Right lobe of liver (tissue), 4 donors: ENCODE measurements around the gene FGF8.

Experiments used
- POLR2A ChIP-seq: fragments of 450-650 bp; IDR thresholded peaks from one replicate; pipeline ENCODE4 v1.6.1; 2017; ENCODE audit warnings: antibody characterized with exemption, mild to moderate bottlenecking
- TF ChIP-seq, protein P1 (sequence below), 4 donors: fragments of 200-600 bp in 3 of 4; fragments of 450-650 bp in 1 of 4; IDR thresholded peaks; one replicate each; pipeline versions ENCODE4 v1.5.1 to v1.8.0; 2016 to 2022; ENCODE audit warnings: antibody characterized with exemption in 4 of 4, mild to moderate bottlenecking in 2 of 4
- donor health status: DM: no; HTN: no; CAD: no.
- donor health status: DM: no; HTN: no; CAD: no.
- donor health status: DM: no; HTN: yes; CAD: no.

DNA sequence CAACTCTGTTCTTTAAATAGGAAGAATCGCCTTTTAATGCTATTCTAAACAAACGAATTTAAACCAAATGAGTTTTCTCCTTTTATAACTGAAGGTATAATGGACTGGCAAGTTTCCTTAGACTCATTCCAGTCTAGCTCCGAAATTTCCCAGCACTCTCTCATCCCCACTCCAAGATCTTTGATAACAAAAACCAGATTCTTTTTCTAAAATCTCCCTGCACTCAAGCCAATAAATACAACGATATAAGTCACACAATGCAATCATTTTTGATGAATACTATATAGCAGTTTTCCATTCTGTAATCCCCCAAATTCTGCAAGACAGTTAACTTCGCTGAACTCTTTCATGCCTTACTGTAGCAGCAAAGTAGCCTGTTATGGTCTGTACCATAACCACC, 40.5 kb upstream of the FGF8 start:
- TF ChIP-seq, protein P1, sequence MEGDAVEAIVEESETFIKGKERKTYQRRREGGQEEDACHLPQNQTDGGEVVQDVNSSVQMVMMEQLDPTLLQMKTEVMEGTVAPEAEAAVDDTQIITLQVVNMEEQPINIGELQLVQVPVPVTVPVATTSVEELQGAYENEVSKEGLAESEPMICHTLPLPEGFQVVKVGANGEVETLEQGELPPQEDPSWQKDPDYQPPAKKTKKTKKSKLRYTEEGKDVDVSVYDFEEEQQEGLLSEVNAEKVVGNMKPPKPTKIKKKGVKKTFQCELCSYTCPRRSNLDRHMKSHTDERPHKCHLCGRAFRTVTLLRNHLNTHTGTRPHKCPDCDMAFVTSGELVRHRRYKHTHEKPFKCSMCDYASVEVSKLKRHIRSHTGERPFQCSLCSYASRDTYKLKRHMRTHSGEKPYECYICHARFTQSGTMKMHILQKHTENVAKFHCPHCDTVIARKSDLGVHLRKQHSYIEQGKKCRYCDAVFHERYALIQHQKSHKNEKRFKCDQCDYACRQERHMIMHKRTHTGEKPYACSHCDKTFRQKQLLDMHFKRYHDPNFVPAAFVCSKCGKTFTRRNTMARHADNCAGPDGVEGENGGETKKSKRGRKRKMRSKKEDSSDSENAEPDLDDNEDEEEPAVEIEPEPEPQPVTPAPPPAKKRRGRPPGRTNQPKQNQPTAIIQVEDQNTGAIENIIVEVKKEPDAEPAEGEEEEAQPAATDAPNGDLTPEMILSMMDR (IDR thresholded peaks at IDR 0.05): no peak
- TF ChIP-seq POLR2A: no peak
